IMR-90 (cell line): ENCODE measurements around the gene SEMG2. TPM values are rescaled to one million over a fixed set of nuclear protein-coding genes. Genes with fewer than 3 reads are reported as not detected.

ENCODE experiments used
- ATAC-seq: fragments of 200-7000 bp; cut with Tn5 transposase; 2 replicates; pipeline ENCODE4 v1.9.1; 2020; ENCODE audit warnings: low read depth, mild to moderate bottlenecking, moderate library complexity
- BruUV-seq: library from RNA; stranded (reverse); fragments of 400-500 nt; replicated peaks from 2 replicates; lab custom pipeline; 2021; lab: Mats Ljungman, UMichigan
- CTCF ChIA-PET: fragments of 300-600 bp; formaldehyde crosslinking; extraction: SDS; loops from one replicate; lab custom pipeline; 2021; ENCODE audit warnings: antibody characterized with exemption; lab: Yijun Ruan, JAX
- POLR2A ChIA-PET: fragments of 300-600 bp; sonication (Branson Sonifier 250); formaldehyde crosslinking; loops from one replicate; lab custom pipeline; 2022; ENCODE audit warnings: antibody characterized with exemption; ENCODE audit not compliant: unreplicated experiment; lab: Charles Lee
- DNase-seq: peaks from one replicate; pipeline ENCODE4 v3.0.0; 2013
- H2AFZ ChIP-seq: replicated peaks from 2 replicates; pipeline ENCODE3; 2013; ENCODE audit warnings: low read length, mild to moderate bottlenecking; ENCODE audit not compliant: poor library complexity
- H2AK5ac ChIP-seq: 2 replicates; pipeline ENCODE4 v1.6.1; 2013; ENCODE audit warnings: low read depth, low read length, inconsistent platforms
- H2AK9ac ChIP-seq: replicated peaks from 2 replicates; pipeline ENCODE3; 2013; ENCODE audit warnings: mild to moderate bottlenecking, low read depth, low read length, moderate library complexity; ENCODE audit not compliant: poor library complexity
- H2BK120ac ChIP-seq: 2 replicates; pipeline ENCODE4 v1.6.1; 2013; ENCODE audit warnings: low read depth, low read length, inconsistent platforms
- H2BK15ac ChIP-seq: 3 replicates; pipeline ENCODE4 v1.6.1; 2013; ENCODE audit warnings: low read depth, low read length, inconsistent platforms
- H2BK20ac ChIP-seq: 2 replicates; pipeline ENCODE4 v1.6.1; 2013; ENCODE audit warnings: low read depth, mild to moderate bottlenecking, inconsistent platforms, low read length, moderate library complexity
- H2BK5ac ChIP-seq: 2 replicates; pipeline ENCODE4 v1.6.1; 2013; ENCODE audit warnings: mild to moderate bottlenecking, low read depth, low read length, inconsistent platforms; ENCODE audit not compliant: poor library complexity, severe bottlenecking
- H3K14ac ChIP-seq: replicated peaks from 2 replicates; pipeline ENCODE4 v1.6.1; 2013; ENCODE audit warnings: low read depth, low read length, inconsistent platforms
- H3K18ac ChIP-seq: 2 replicates; pipeline ENCODE4 v1.6.1; 2013; ENCODE audit warnings: low read depth, low read length, control low read depth
- H3K23ac ChIP-seq: 2 replicates; pipeline ENCODE4 v1.6.1; 2013; ENCODE audit warnings: low read depth, low read length, inconsistent platforms
- H3K27ac ChIP-seq: 2 replicates; pipeline ENCODE4 v1.5.1; 2013; ENCODE audit warnings: mild to moderate bottlenecking, control low read depth, low read length; ENCODE audit not compliant: insufficient read depth
- H3K27me3 ChIP-seq: 2 replicates; pipeline ENCODE4 v1.6.1; 2013; ENCODE audit warnings: low read length; ENCODE audit not compliant: control insufficient read depth, insufficient read depth
- H3K36me3 ChIP-seq: 2 replicates; pipeline ENCODE4 v1.6.1; 2013; ENCODE audit warnings: low read length, mixed read lengths; ENCODE audit not compliant: control insufficient read depth, insufficient read depth
- H3K4ac ChIP-seq: 2 replicates; pipeline ENCODE4 v1.6.1; 2013; ENCODE audit warnings: low read depth, low read length, inconsistent platforms
- H3K4me1 ChIP-seq: 2 replicates; pipeline ENCODE4 v1.6.1; 2013; ENCODE audit warnings: low read length, mixed read lengths; ENCODE audit not compliant: control insufficient read depth, insufficient read depth
- H3K4me2 ChIP-seq: 2 replicates; pipeline ENCODE4 v1.6.1; 2013; ENCODE audit warnings: low read depth, mild to moderate bottlenecking, control low read depth, low read length, moderate library complexity
- H3K4me3 ChIP-seq: 2 replicates; pipeline ENCODE4 v1.5.1; 2013; ENCODE audit warnings: low read depth, mild to moderate bottlenecking, control low read depth, low read length, moderate library complexity; ENCODE audit not compliant: insufficient read depth
- H3K56ac ChIP-seq: 2 replicates; pipeline ENCODE4 v1.6.1; 2013; ENCODE audit warnings: low read length, inconsistent platforms; ENCODE audit not compliant: insufficient read depth; ENCODE audit errors: extremely low read depth
- H3K79me1 ChIP-seq, 2 experiments: 2 replicates each; pipeline ENCODE4 v1.6.1; 2013; ENCODE audit warnings: low read length in 2 of 2, inconsistent platforms in 1 of 2, low read depth in 1 of 2
- H3K9ac ChIP-seq: 2 replicates; pipeline ENCODE4 v1.6.1; 2013; ENCODE audit warnings: low read depth, low read length, control low read depth
- H3K9me1 ChIP-seq: 2 replicates; pipeline ENCODE4 v1.6.1; 2013; ENCODE audit warnings: low read length, inconsistent platforms; ENCODE audit not compliant: insufficient read depth
- H3K9me3 ChIP-seq: 2 replicates; pipeline ENCODE4 v1.6.1; 2013; ENCODE audit warnings: low read length; ENCODE audit not compliant: control insufficient read depth, insufficient read depth
- H4K20me1 ChIP-seq: 2 replicates; pipeline ENCODE4 v1.6.1; 2013; ENCODE audit warnings: low read length, inconsistent platforms; ENCODE audit not compliant: insufficient read depth
- H4K5ac ChIP-seq: 2 replicates; pipeline ENCODE4 v1.6.1; 2013; ENCODE audit warnings: mild to moderate bottlenecking, low read depth, low read length, control low read depth
- H4K8ac ChIP-seq, 2 experiments: 2 replicates each; pipeline ENCODE4 v1.6.1; 2013; ENCODE audit warnings: low read depth in 2 of 2, low read length in 2 of 2, control low read depth in 1 of 2, inconsistent platforms in 1 of 2
- H4K91ac ChIP-seq: 2 replicates; pipeline ENCODE4 v1.6.1; 2013; ENCODE audit warnings: low read depth, low read length, inconsistent platforms; ENCODE audit not compliant: insufficient read depth
- CEBPB ChIP-seq: IDR thresholded peaks from 2 replicates; pipeline ENCODE4 v1.6.1; 2012; ENCODE audit warnings: low read depth, low read length, improper control_type of control experiment
- CHD1 ChIP-seq: IDR thresholded peaks from 2 replicates; pipeline ENCODE4 v1.6.1; 2012; ENCODE audit warnings: low read depth, low read length, improper control_type of control experiment
- CTCF ChIP-seq: conservative IDR thresholded peaks from 2 replicates; pipeline ENCODE4 v1.5.1; 2012; ENCODE audit warnings: mild to moderate bottlenecking, low read depth, low read length, improper control_type of control experiment
- ELK1 ChIP-seq: fragments of 150-350 bp; IDR thresholded peaks from 2 replicates; pipeline ENCODE4 v1.6.1; 2016; ENCODE audit warnings: low read depth, mild to moderate bottlenecking, low read length, moderate library complexity, borderline replicate concordance
- MAFK ChIP-seq: IDR thresholded peaks from 2 replicates; pipeline ENCODE4 v1.6.1; 2012; ENCODE audit warnings: low read depth, low read length, improper control_type of control experiment
- MXI1 ChIP-seq: IDR thresholded peaks from 2 replicates; pipeline ENCODE4 v1.6.1; 2012; ENCODE audit warnings: low read depth, mild to moderate bottlenecking, low read length, moderate library complexity, borderline replicate concordance
- RCOR1 ChIP-seq: IDR thresholded peaks from 2 replicates; pipeline ENCODE4 v1.6.1; 2012; ENCODE audit warnings: mild to moderate bottlenecking, low read length, improper control_type of control experiment; ENCODE audit not compliant: insufficient replicate concordance
- RFX5 ChIP-seq: IDR thresholded peaks from 2 replicates; pipeline ENCODE4 v1.8.0; 2012; ENCODE audit warnings: low read depth, mild to moderate bottlenecking, low read length, moderate library complexity
- SMC3 ChIP-seq: fragments of 150-350 bp; IDR thresholded peaks from 2 replicates; pipeline ENCODE4 v1.6.1; 2016; ENCODE audit warnings: low read depth, mild to moderate bottlenecking, antibody characterized with exemption, low read length, moderate library complexity
- USF2 ChIP-seq: fragments of 150-350 bp; IDR thresholded peaks from 2 replicates; pipeline ENCODE4 v1.6.1; 2017; ENCODE audit warnings: mild to moderate bottlenecking, antibody characterized with exemption, low read length, low read depth
- WGBS, 2 experiments: methylation state at CpG; one replicate each; pipeline versions ENCODE4 v1.1.5 to v1.1.7; 2013; ENCODE audit warnings: missing lambda C conversion rate in 2 of 2; ENCODE audit not compliant: insufficient read length in 1 of 2; ENCODE audit errors: extremely low coverage in 2 of 2; 5-methylcytosine and 5-hydroxymethylcytosine counted together
- dilution Hi-C: fragments of 300-500 bp; cut with HindIII; formaldehyde crosslinking; loops from one replicate; pipeline ENCODE4 v1.14.3; 2018; ENCODE audit warnings: low sequenced_read_pairs; ENCODE audit not compliant: unreplicated experiment
- in situ Hi-C: fragments of 300-500 bp; cut with MboI; formaldehyde crosslinking; loops from 3 replicates; pipeline ENCODE4 v1.14.3; 2019; ENCODE audit warnings: low sequenced_read_pairs, inconsistent platforms, mixed read lengths
- intact Hi-C: fragments of 100-400 bp; cut with micrococcal nuclease; formaldehyde crosslinking; loops from 2 replicates; pipeline ENCODE4 v1.10.0; 2022
- polyA plus RNA-seq, 3 experiments: library from polyadenylated mRNA; depleted of rRNA; stranded (reverse); fragments of >200 nt; gene quantifications; 2 replicates each; pipeline ENCODE4 v1.2.3, GENCODE V29; 2012; ENCODE audit warnings: low replicate concordance in 1 of 3
- total RNA-seq: library from RNA; depleted of rRNA; stranded (reverse); fragments of >200 nt; gene quantifications from 2 replicates; pipeline ENCODE4 v1.2.3, GENCODE V29; 2012

The SEMG2 gene
- total and polyA plus RNA-seq, 2 of the 4 experiments (the other 2 are of a cell fraction), result not detected

- no TSS peak for BruUV-seq
- H3K18ac ChIP-seq, result no peak overlapping the region
- H2AK5ac ChIP-seq, result no peak overlapping the region
- no peaks in the 10 kb centered on the region for H3K79me1 ChIP-seq
- H3K27me3 ChIP-seq, result peaks cover 1% of the 10 kb centered on the region
- H3K9me1 ChIP-seq, result no peaks in the 10 kb centered on the region
- H4K8ac ChIP-seq, result no peak overlapping the region
- no peak overlapping the region for H3K56ac ChIP-seq
- H3K14ac ChIP-seq, result no peak overlapping the region
- no peak overlapping the region for H2BK20ac ChIP-seq
- H3K27ac ChIP-seq, result no peak overlapping the region
- in situ Hi-C loops, result no loop called here
- dilution Hi-C loops, result no loop called here
- H4K5ac ChIP-seq, result no peak overlapping the region
- intact Hi-C loops, result no loop called here
- H2AFZ ChIP-seq, result no peak overlapping the region
- no peaks in the 10 kb centered on the region for H3K36me3 ChIP-seq
- WGBS, 2 experiments, result no CpG with 5 or more reads among the region's 3 CpGs
- CTCF ChIA-PET, result interaction anchor here (0.5 to 0.7 kb wide), 2 partner anchors 10 to 99 kb away, joined by 3 read pairs; no protein-coding TSS in a partner anchor
- no peak overlapping the region for H3K4ac ChIP-seq
- DNase-seq (no peak), ATAC-seq (no peak)
- H2AK9ac ChIP-seq, result no peak overlapping the region
- TF ChIP-seq SMC3, result no peak
- no peak for TF ChIP-seq RCOR1
- no peak for TF ChIP-seq ELK1
- TF ChIP-seq CEBPB, result no peak
- TF ChIP-seq MXI1, result no peak
- no peak for TF ChIP-seq CHD1
- no peak for TF ChIP-seq USF2
- no peak for TF ChIP-seq MAFK
- TF ChIP-seq CTCF, result no peak
- TF ChIP-seq RFX5, result no peak
- no peak overlapping the region for H2BK120ac ChIP-seq
- no peak overlapping the region for H3K4me2 ChIP-seq
- H2BK5ac ChIP-seq, result no peak overlapping the region
- POLR2A ChIA-PET, result no interaction called here
- no peaks in the 10 kb centered on the region for H4K20me1 ChIP-seq
- H3K9me3 ChIP-seq, result no peaks in the 10 kb centered on the region
- no peak overlapping the region for H3K4me3 ChIP-seq
- no peak overlapping the region for H3K23ac ChIP-seq
- H3K4me1 ChIP-seq, result no peaks in the 10 kb centered on the region
- no peak overlapping the region for H2BK15ac ChIP-seq
- H3K9ac ChIP-seq, result no peak overlapping the region
- no peak overlapping the region for H4K91ac ChIP-seq
Observed at GRCh38 chr20:45191926-45192325, 29.2 kb upstream of the SEMG2 start.
